Psoas muscle (tissue), 8 donors: Measurements from ENCODE around the gene IRF9. TPM values are rescaled to one million over a fixed set of nuclear protein-coding genes. Genes with fewer than 3 reads are reported as not detected.

ENCODE experiments used
- ATAC-seq, 4 donors: fragments of 200-7000 bp; cut with Tn5 transposase; one replicate each; pipeline ENCODE4 v1.9.1; 2020; ENCODE audit warnings: moderate library complexity in 3 of 4, mild to moderate bottlenecking in 2 of 4
- DNase-seq, 2 donors: peaks; one replicate each; pipeline ENCODE4 v3.0.0-alpha.2; 2020
- H3K27ac ChIP-seq: fragments of 200-600 bp; one replicate; pipeline ENCODE4 v1.8.0; 2022
- H3K27me3 ChIP-seq, 3 donors: fragments of 200-600 bp in 1 of 3; one replicate each; pipeline versions ENCODE4 v1.6.1 to v1.8.0; 2013 to 2022; ENCODE audit warnings: low read length in 2 of 3, mild to moderate bottlenecking in 2 of 3, moderate library complexity in 1 of 3; ENCODE audit not compliant: insufficient read depth in 3 of 3
- H3K36me3 ChIP-seq, 2 donors: fragments of 200-600 bp in 1 of 2; one replicate each; pipeline versions ENCODE4 v1.6.1 to v1.8.0; 2013 to 2022; ENCODE audit warnings: low read depth in 1 of 2, mild to moderate bottlenecking in 1 of 2, moderate library complexity in 1 of 2; ENCODE audit not compliant: insufficient read depth in 1 of 2
- H3K4me1 ChIP-seq: fragments of 200-600 bp; one replicate; pipeline ENCODE4 v1.8.0; 2022
- H3K4me3 ChIP-seq: fragments of 200-600 bp; one replicate; pipeline ENCODE4 v1.8.0; 2022; ENCODE audit warnings: mild to moderate bottlenecking
- H3K9me3 ChIP-seq: fragments of 200-600 bp; one replicate; pipeline ENCODE4 v1.8.0; 2022
- WGBS, 3 donors: extraction: QIAGEN DNeasy Blood & Tissue Kit; methylation state at CpG; one replicate each; pipeline versions ENCODE4 v1.1.6 to v1.1.7; 2013; 5-methylcytosine and 5-hydroxymethylcytosine counted together
- intact Hi-C, 2 donors: fragments of 100-400 bp; cut with DNase I; formaldehyde crosslinking; loops; one replicate each; pipeline versions ENCODE4 v1.11.0 to v1.14.2; 2022
- polyA plus RNA-seq, 3 donors: library from polyadenylated mRNA; stranded (reverse); fragments of 200-250 nt; gene quantifications; one replicate each; pipeline ENCODE4 v1.2.3, GENCODE V29; 2013
- total RNA-seq, 4 donors: library from RNA; stranded (reverse); fragmentation: NEBNext Ultra II Directional in 2 of 4; extraction: Animal tissue kit (Norgen Biotek cat#: 25700) in 2 of 4; gene quantifications; one replicate each; pipeline versions ENCODE4 v1.2.1 to v1.2.4, GENCODE V29; 2021 to 2023
- TF ChIP-seq, protein P1 (sequence below): fragments of 200-600 bp; IDR thresholded peaks from one replicate; pipeline ENCODE4 v1.8.0; 2022; ENCODE audit warnings: antibody characterized with exemption
- donor health status: healthy with polysubstance abuse.
- donor health status: DM: no; HTN: no; CAD: no; lungs with moderate emphysema.
- donor health status: Bipolar disorder and iron deficiency.
- donor health status: healthy.
- donor health status: DM: yes; HTN: yes; CAD: no.
- donor health status: DM: no; HTN: no; CAD: no.
- donor health status: DM: no; HTN: no; CAD: no.
- donor health status: DM: yes; HTN: yes; CAD: no.

Gene IRF9
- total and polyA plus RNA-seq, 7 donors = 7.9 to 21.6 (median 14.2) TPM

- 46 to 47% (median 46%) methylated on average over 8 of the region's 8 CpGs for WGBS, 3 donors
- peaks cover 22% of the 10 kb centered on the region for H3K4me1 ChIP-seq
- DNase-seq (no peak), ATAC-seq (peak in 2 of 4 donors; percentile 1)
- no peaks in the 10 kb centered on the region for H3K27me3 ChIP-seq
- intact Hi-C loops = no loop called here
- TF ChIP-seq, protein P1, sequence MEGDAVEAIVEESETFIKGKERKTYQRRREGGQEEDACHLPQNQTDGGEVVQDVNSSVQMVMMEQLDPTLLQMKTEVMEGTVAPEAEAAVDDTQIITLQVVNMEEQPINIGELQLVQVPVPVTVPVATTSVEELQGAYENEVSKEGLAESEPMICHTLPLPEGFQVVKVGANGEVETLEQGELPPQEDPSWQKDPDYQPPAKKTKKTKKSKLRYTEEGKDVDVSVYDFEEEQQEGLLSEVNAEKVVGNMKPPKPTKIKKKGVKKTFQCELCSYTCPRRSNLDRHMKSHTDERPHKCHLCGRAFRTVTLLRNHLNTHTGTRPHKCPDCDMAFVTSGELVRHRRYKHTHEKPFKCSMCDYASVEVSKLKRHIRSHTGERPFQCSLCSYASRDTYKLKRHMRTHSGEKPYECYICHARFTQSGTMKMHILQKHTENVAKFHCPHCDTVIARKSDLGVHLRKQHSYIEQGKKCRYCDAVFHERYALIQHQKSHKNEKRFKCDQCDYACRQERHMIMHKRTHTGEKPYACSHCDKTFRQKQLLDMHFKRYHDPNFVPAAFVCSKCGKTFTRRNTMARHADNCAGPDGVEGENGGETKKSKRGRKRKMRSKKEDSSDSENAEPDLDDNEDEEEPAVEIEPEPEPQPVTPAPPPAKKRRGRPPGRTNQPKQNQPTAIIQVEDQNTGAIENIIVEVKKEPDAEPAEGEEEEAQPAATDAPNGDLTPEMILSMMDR = no peak
- peak overlapping the region; percentile 89 for H3K4me3 ChIP-seq
- peaks cover 0 to 41% of the 10 kb centered on the region in 2 donors for H3K36me3 ChIP-seq
- no peaks in the 10 kb centered on the region for H3K9me3 ChIP-seq
- peak overlapping the region; percentile 96 for H3K27ac ChIP-seq
Observed at GRCh38 chr14:24194873-24195185, 33.8 kb downstream of the IRF9 start.

GRCh38 chr14:24195186-24196070 is 34.4 kb downstream of the IRF9 start, which contains the start of gene TM9SF1:
TSS of gene TM9SF1 (minus strand) at chr14:24195441. CDS start at chr14:24195019, 422 bp downstream.
- Histone ChIP-seq H3K9me3 (no peaks in the 10 kb centered on the region), H3K27ac (peak within 1 kb of the TSS; percentile 96), H3K4me1 (peaks cover 22% of the 10 kb centered on the region), H3K4me3 (peak within 1 kb of the TSS; percentile 89), H3K27me3 (no peaks in the 10 kb centered on the region), H3K36me3 (peaks cover 0 to 35% of the 10 kb centered on the region in 2 donors)
- WGBS, 3 donors = 0 to 1% (median 1%) methylated on average over 82 to 89 of the region's 89 CpGs
- ATAC-seq (peak; percentile 93 to 97 (median 94)), DNase-seq (peak; percentile 91 to 95)
- intact Hi-C loops = no loop called here
- TF ChIP-seq, protein P1 = no peak

DNA sequence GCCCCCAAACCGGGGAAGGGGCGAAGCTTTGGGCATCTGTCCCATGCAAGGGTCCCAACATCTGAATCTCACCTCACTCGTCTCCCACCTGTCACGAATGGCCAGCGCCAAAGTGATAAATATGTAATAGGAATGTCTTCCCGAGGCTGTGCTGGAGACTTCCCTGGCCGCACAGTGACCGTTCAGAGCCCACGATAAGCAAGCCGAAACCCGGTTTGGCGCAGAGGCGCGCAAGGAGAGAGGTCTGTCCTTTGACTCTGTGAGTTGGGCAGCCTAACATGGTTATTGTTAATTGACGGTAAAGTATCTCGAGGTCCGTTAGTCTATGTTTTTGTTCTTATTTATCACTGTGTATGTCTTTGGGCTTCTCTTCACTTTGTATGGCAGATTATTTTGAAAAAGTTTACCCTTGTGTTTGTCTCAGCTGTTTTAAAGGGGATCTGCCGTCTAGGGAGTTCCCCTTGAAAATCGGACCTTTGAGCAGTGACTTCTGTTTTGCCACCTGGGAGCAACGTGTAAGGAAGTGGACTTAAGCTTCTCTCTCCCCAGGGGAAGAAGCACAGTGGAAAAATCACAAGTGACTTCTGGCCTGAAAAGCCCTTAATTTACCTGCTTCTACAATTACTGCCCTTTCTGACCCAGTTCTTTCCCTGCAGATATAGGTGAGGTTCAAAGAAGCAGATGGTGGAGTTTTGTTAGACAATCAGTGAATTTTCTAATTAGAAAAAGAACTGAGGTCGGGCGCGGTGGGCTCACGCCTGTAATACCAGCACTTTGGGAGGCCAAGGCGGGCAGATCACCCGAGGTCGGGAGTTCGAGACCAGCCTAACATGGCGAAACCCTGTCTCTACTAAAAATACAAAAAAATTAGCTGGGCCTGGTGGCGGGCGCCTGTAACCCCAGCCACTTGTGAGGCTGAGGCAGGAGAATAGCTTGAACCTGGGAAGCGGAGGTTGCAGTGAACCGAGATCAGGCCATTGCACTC is 35.3 kb downstream of the IRF9 start:
- 34 to 35% (median 34%) methylated on average over 33 of the region's 33 CpGs for WGBS, 3 donors
- Histone ChIP-seq H3K36me3 (peaks cover 0 to 31% of the 10 kb centered on the region in 2 donors), H3K4me1 (peaks cover 22% of the 10 kb centered on the region), H3K9me3 (no peaks in the 10 kb centered on the region), H3K4me3 (peak overlapping the region; percentile 89), H3K27ac (peak overlapping the region; percentile 96), H3K27me3 (no peaks in the 10 kb centered on the region)
- intact Hi-C loops = no loop called here
- ATAC-seq (peak; percentile 11 to 45 (median 31)), DNase-seq (no peak)
- TF ChIP-seq, protein P1 = no peak

GRCh38 chr14:24197056-24197450 is 36.0 kb downstream of the IRF9 start:
- peak overlapping the region; percentile 96 for H3K27ac ChIP-seq
- DNase-seq (no peak), ATAC-seq (no peak)
- 93 to 98% (median 94%) methylated on average over 2 of the region's 2 CpGs for WGBS, 3 donors
- intact Hi-C loops = no loop called here
- TF ChIP-seq, protein P1 = no peak
- peaks cover 22% of the 10 kb centered on the region for H3K4me1 ChIP-seq
- H3K27me3 ChIP-seq = no peaks in the 10 kb centered on the region
- H3K36me3 ChIP-seq = peaks cover 0 to 27% of the 10 kb centered on the region in 2 donors
- no peaks in the 10 kb centered on the region for H3K9me3 ChIP-seq
- H3K4me3 ChIP-seq = peak overlapping the region; percentile 89
